Panc1 (cell line): Measurements from ENCODE around the gene NIPBL. TPM values are rescaled to one million over a fixed set of nuclear protein-coding genes. Genes with fewer than 3 reads are reported as not detected.

ENCODE experiments used
- ATAC-seq: fragments of 200-7000 bp; cut with Tn5 transposase; 2 replicates; pipeline ENCODE4 v1.9.1; 2020; ENCODE audit warnings: mild to moderate bottlenecking, moderate library complexity
- Bru-seq: library from RNA; stranded (reverse); fragments of 400-500 nt; gene quantifications from one replicate; lab custom pipeline; 2021; lab: Mats Ljungman, UMichigan
- BruChase-seq, 2 experiments: library from RNA; stranded (reverse); fragments of 400-500 nt; gene quantifications; one replicate each; lab custom pipeline; 2021; lab: Mats Ljungman, UMichigan
- BruUV-seq: library from RNA; stranded (reverse); fragments of 400-500 nt; replicated peaks from 2 replicates; lab custom pipeline; 2021; lab: Mats Ljungman, UMichigan
- CTCF ChIA-PET: fragments of 300-600 bp; sonication (Branson Sonifier 250); formaldehyde crosslinking; loops from one replicate; lab custom pipeline; 2022; ENCODE audit warnings: antibody characterized with exemption; lab: Charles Lee
- POLR2A ChIA-PET: fragments of 300-600 bp; sonication (Branson Sonifier 250); formaldehyde crosslinking; loops from one replicate; lab custom pipeline; 2022; ENCODE audit warnings: antibody characterized with exemption; lab: Charles Lee
- DNase-seq: peaks from one replicate; pipeline ENCODE4 v3.0.0-alpha.2; 2010; ENCODE audit warnings: low read depth, low spot score
- H3K27ac ChIP-seq: 2 replicates; pipeline ENCODE4 v1.5.1; 2011; ENCODE audit warnings: mild to moderate bottlenecking, low read length, inconsistent platforms
- H3K27me3 ChIP-seq: fragments of 200-500 bp; sonication (Bioruptor generic); 2 replicates; pipeline ENCODE4 v1.6.0; 2014; ENCODE audit warnings: low read length, inconsistent platforms; ENCODE audit not compliant: control insufficient read depth, insufficient read depth
- H3K36me3 ChIP-seq: fragments of 200-500 bp; sonication (Bioruptor generic); 2 replicates; pipeline ENCODE4 v1.5.1; 2014; ENCODE audit warnings: inconsistent platforms, mild to moderate bottlenecking, low read length, moderate library complexity; ENCODE audit not compliant: control insufficient read depth, insufficient read depth
- H3K4me1 ChIP-seq: 2 replicates; pipeline ENCODE4 v1.5.1; 2011; ENCODE audit warnings: inconsistent platforms, mild to moderate bottlenecking, low read length, moderate library complexity; ENCODE audit not compliant: control insufficient read depth, insufficient read depth
- H3K4me3 ChIP-seq, 2 experiments: 2 replicates each; pipeline ENCODE4 v1.5.1; 2011 to 2012; ENCODE audit warnings: low read depth in 2 of 2, low read length in 2 of 2, mild to moderate bottlenecking in 2 of 2, inconsistent platforms in 1 of 2, moderate library complexity in 1 of 2
- H3K9me3 ChIP-seq: fragments of 200-500 bp; sonication (Bioruptor generic); 2 replicates; pipeline ENCODE4 v1.5.1; 2014; ENCODE audit warnings: low read depth, mild to moderate bottlenecking, inconsistent platforms, low read length, moderate library complexity; ENCODE audit not compliant: control insufficient read depth, insufficient read depth
- CTCF ChIP-seq: fragments of 450-650 bp; IDR thresholded peaks from 2 replicates; pipeline ENCODE4 v1.5.1; 2017; ENCODE audit warnings: mild to moderate bottlenecking
- POLR2AphosphoS5 ChIP-seq: IDR thresholded peaks from 2 replicates; pipeline ENCODE4 v1.6.1; 2012; ENCODE audit warnings: mild to moderate bottlenecking, low read depth, low read length, moderate library complexity
- REST ChIP-seq, 2 experiments: IDR thresholded peaks; 2 replicates each; pipeline ENCODE4 v1.6.1; 2011 to 2012; ENCODE audit warnings: low read depth in 2 of 2, control low read depth in 1 of 2, low read length in 1 of 2, mild to moderate bottlenecking in 1 of 2, moderate library complexity in 1 of 2; ENCODE audit not compliant: insufficient read depth in 1 of 2
- SIN3A ChIP-seq: IDR thresholded peaks from 2 replicates; pipeline ENCODE4 v1.6.1; 2012; ENCODE audit warnings: low read depth, mild to moderate bottlenecking, low read length, moderate library complexity, borderline replicate concordance; ENCODE audit not compliant: insufficient read depth
- TCF7L2 ChIP-seq: IDR thresholded peaks from 2 replicates; pipeline ENCODE4 v1.6.1; 2011; ENCODE audit warnings: mild to moderate bottlenecking, low read depth, low read length, inconsistent platforms
- in situ Hi-C: cut with HindIII; loops from 2 replicates; pipeline ENCODE4 v1.10.0; 2016; ENCODE audit warnings: low sequenced_read_pairs, low pct_unique_long_range_greater_than_20kb
- intact Hi-C: fragments of 100-400 bp; cut with micrococcal nuclease; formaldehyde crosslinking; loops from one replicate; pipeline ENCODE4 v1.10.0; 2022; ENCODE audit not compliant: unreplicated experiment
- long read RNA-seq: library from polyadenylated mRNA; unstranded; transcript quantifications from one replicate; pipeline ENCODE4 v2.0.0, GENCODE V29; 2021; ENCODE audit not compliant: unreplicated experiment
- polyA plus RNA-seq: library from polyadenylated mRNA; unstranded; fragments of >200 nt; gene quantifications from one replicate; pipeline ENCODE4 v1.2.1, GENCODE V29; 2012; ENCODE audit warnings: missing spikeins; ENCODE audit not compliant: insufficient read length
- total RNA-seq: library from RNA; stranded (reverse); gene quantifications from one replicate; pipeline ENCODE4 v1.2.1, GENCODE V29; 2021; ENCODE audit not compliant: unreplicated experiment

Gene NIPBL
- total RNA-seq (41.6 TPM), Bru-seq, nascent RNA (percentile 93 among the genes with signal in this experiment), BruChase-seq, experiment 1, labeled RNA remaining after a 2-hour chase (percentile 85 among the genes with signal in this experiment), BruChase-seq, experiment 2, labeled RNA remaining after a 6-hour chase (percentile 82 among the genes with signal in this experiment)
- polyA plus RNA-seq = 19.1 TPM
- long read RNA-seq, partial matches to known transcripts = 61 of 78 reads
- long read RNA-seq, other reads (novel, unspliced or antisense) = 17 of 78 reads

- H3K4me3 ChIP-seq = peak within 1 kb of the TSS; percentile 92 to 96
- peaks cover 32% of the 10 kb centered on the region for H3K4me1 ChIP-seq
- H3K36me3 ChIP-seq = peaks cover 3% of the 10 kb centered on the region
- DNase-seq = no peak
- peak within 1 kb of the TSS; percentile 97 for H3K27ac ChIP-seq
- intact Hi-C loops (loop anchor here (5.0 to 10.0 kb wide), 2 partner anchors 71 to 118 kb away; no protein-coding TSS in a partner anchor), in situ Hi-C loops (no loop called here)
- ChIA-PET POLR2A (interaction anchor here (0.6 kb wide), 1 partner anchor 66 kb away, joined by 5 read pairs; no protein-coding TSS in a partner anchor), CTCF (no interaction called here)
- peak; percentile 86 for ATAC-seq
- no peaks in the 10 kb centered on the region for H3K9me3 ChIP-seq
- TF ChIP-seq REST (IDR thresholded peaks at IDR 0.05; ENCODE audit: insufficient read depth in 1 of 2, low read depth in 2 of 2, low read length in 1 of 2) = no peak
- TF ChIP-seq CTCF = no peak
- TF ChIP-seq SIN3A = peak; percentile 49; the same call in 1 of the 2 replicates
- TF ChIP-seq POLR2AphosphoS5 = peak; percentile 90
- no peak for TF ChIP-seq TCF7L2
- BruUV-seq = no TSS peak
- H3K27me3 ChIP-seq = no peaks in the 10 kb centered on the region
Measured at GRCh38 chr5:36876299-36876964, at the start of gene NIPBL. Gene NIPBL, plus strand, starts transcription at chr5:36876769. Its CDS starts 76,928 bp downstream, at chr5:36953697.

- Histone ChIP-seq H3K27me3 (peaks cover 6% of the 10 kb centered on the region; the same call in 1 of the 2 replicates), H3K9me3 (no peaks in the 10 kb centered on the region), H3K4me1 (no peaks in the 10 kb centered on the region), H3K27ac (no peak overlapping the region), H3K36me3 (no peaks in the 10 kb centered on the region), H3K4me3 (no peak overlapping the region)
- POLR2A ChIA-PET = no interaction called here
- in situ Hi-C loops = no loop called here
- no TSS peak for BruUV-seq
- no peak for TF ChIP-seq POLR2AphosphoS5
- no peak for TF ChIP-seq SIN3A
- TF ChIP-seq TCF7L2 = no peak
- no peak for TF ChIP-seq REST (IDR thresholded peaks at IDR 0.05; ENCODE audit: insufficient read depth in 1 of 2, low read depth in 2 of 2, low read length in 1 of 2)
- TF ChIP-seq CTCF = no peak
- ATAC-seq = no peak
- CTCF ChIA-PET = no interaction called here
- intact Hi-C loops = no loop called here
- no peak for DNase-seq
Measured at GRCh38 chr5:36832274-36832673, 44.3 kb upstream of the NIPBL start.
